DND-41 (cell line): ENCODE results near the gene TBC1D1.

Source experiments
- ATAC-seq: fragments of 200-7000 bp; cut with Tn5 transposase; 3 replicates; pipeline ENCODE4 v1.9.1; 2021; ENCODE audit warnings: low read depth; ENCODE audit not compliant: insufficient read depth
- DNase-seq: peaks from one replicate; pipeline ENCODE4 v3.0.0-alpha.2; 2020
- H2AFZ ChIP-seq: 2 replicates; pipeline ENCODE4 v1.6.0; 2012; ENCODE audit warnings: low read depth, low read length
- H3K27ac ChIP-seq: 2 replicates; pipeline ENCODE4 v1.5.1; 2012; ENCODE audit warnings: low read length, inconsistent platforms
- H3K27me3 ChIP-seq: fragments of 200-600 bp; sonication (generic); 2 replicates; pipeline ENCODE4 v1.6.0; 2012; ENCODE audit warnings: low read length, mild to moderate bottlenecking, inconsistent platforms; ENCODE audit not compliant: insufficient read depth, poor library complexity
- H3K36me3 ChIP-seq: 2 replicates; pipeline ENCODE4 v1.5.1; 2012; ENCODE audit warnings: low read length, inconsistent platforms; ENCODE audit not compliant: insufficient read depth
- H3K4me1 ChIP-seq: 2 replicates; pipeline ENCODE4 v1.5.1; 2012; ENCODE audit warnings: mild to moderate bottlenecking, low read length; ENCODE audit not compliant: insufficient read depth
- H3K4me2 ChIP-seq: 2 replicates; pipeline ENCODE4 v1.6.0; 2012; ENCODE audit warnings: mild to moderate bottlenecking, moderate library complexity, low read length, inconsistent platforms; ENCODE audit not compliant: insufficient read depth
- H3K4me3 ChIP-seq, 2 experiments: fragments of 200-600 bp in 1 of 2; shearing (Covaris generic) in 1 of 2; 2 replicates each; pipeline ENCODE4 v1.5.1; 2012 to 2016; ENCODE audit warnings: inconsistent platforms in 2 of 2, low read length in 2 of 2, mild to moderate bottlenecking in 2 of 2, low read depth in 1 of 2, moderate library complexity in 1 of 2
- H3K79me2 ChIP-seq: 2 replicates; pipeline ENCODE4 v1.6.0; 2012; ENCODE audit warnings: low read length, inconsistent platforms; ENCODE audit not compliant: insufficient read depth
- H3K9ac ChIP-seq: 2 replicates; pipeline ENCODE4 v1.6.0; 2012; ENCODE audit warnings: low read depth, mild to moderate bottlenecking, inconsistent platforms, low read length, moderate library complexity
- H3K9me3 ChIP-seq: 2 replicates; pipeline ENCODE4 v1.5.1; 2012; ENCODE audit warnings: low read length, moderate library complexity, mild to moderate bottlenecking, inconsistent platforms; ENCODE audit not compliant: insufficient read depth, severe bottlenecking
- H4K20me1 ChIP-seq: 2 replicates; pipeline ENCODE4 v1.6.0; 2012; ENCODE audit warnings: low read length; ENCODE audit not compliant: insufficient read depth
- EZH2 ChIP-seq: IDR thresholded peaks from 3 replicates; pipeline ENCODE4 v1.6.1; 2012; ENCODE audit warnings: borderline replicate concordance, low read depth, mild to moderate bottlenecking, moderate library complexity, low read length, inconsistent platforms; ENCODE audit not compliant: severe bottlenecking
- TF ChIP-seq, protein P1 (sequence below): IDR thresholded peaks from 2 replicates; pipeline ENCODE4 v1.5.1; 2012; ENCODE audit warnings: borderline replicate concordance, low read length, moderate library complexity, mild to moderate bottlenecking; ENCODE audit not compliant: poor library complexity, severe bottlenecking; ENCODE audit errors: extremely low read depth

Gene TBC1D1

DNA sequence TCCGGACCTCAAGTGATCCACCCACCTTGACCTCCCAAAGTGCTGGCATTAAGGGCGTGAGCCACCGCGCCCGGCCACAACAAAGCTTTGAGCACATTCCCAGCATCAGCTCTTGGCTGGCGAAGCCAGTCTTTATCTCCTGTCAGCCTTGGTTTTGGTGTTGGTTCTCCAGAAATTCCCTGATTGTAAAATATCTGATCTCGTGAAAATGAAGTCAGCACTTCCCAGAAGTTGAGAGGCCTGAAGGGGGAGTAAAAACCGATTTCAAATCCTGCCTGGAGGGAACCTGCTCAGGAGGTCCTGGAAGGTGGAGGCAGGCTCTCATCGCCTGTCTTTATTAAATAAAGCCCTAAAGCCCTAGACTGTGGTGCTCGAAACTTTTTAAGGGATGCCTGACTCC, 102.9 kb downstream of the TBC1D1 start:
- Histone ChIP-seq H4K20me1 (peaks cover 37% of the 10 kb centered on the region), H3K79me2 (peaks cover 52% of the 10 kb centered on the region), H2AFZ (no peak overlapping the region), H3K36me3 (no peaks in the 10 kb centered on the region), H3K27me3 (no peaks in the 10 kb centered on the region), H3K9me3 (no peaks in the 10 kb centered on the region), H3K4me2 (no peak overlapping the region), H3K9ac (no peak overlapping the region), H3K4me1 (no peaks in the 10 kb centered on the region), H3K27ac (no peak overlapping the region), H3K4me3 (no peak overlapping the region)
- ATAC-seq: no peak
- DNase-seq: no peak
- TF ChIP-seq, protein P1, sequence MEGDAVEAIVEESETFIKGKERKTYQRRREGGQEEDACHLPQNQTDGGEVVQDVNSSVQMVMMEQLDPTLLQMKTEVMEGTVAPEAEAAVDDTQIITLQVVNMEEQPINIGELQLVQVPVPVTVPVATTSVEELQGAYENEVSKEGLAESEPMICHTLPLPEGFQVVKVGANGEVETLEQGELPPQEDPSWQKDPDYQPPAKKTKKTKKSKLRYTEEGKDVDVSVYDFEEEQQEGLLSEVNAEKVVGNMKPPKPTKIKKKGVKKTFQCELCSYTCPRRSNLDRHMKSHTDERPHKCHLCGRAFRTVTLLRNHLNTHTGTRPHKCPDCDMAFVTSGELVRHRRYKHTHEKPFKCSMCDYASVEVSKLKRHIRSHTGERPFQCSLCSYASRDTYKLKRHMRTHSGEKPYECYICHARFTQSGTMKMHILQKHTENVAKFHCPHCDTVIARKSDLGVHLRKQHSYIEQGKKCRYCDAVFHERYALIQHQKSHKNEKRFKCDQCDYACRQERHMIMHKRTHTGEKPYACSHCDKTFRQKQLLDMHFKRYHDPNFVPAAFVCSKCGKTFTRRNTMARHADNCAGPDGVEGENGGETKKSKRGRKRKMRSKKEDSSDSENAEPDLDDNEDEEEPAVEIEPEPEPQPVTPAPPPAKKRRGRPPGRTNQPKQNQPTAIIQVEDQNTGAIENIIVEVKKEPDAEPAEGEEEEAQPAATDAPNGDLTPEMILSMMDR: no peak
- TF ChIP-seq EZH2: no peak

DNA sequence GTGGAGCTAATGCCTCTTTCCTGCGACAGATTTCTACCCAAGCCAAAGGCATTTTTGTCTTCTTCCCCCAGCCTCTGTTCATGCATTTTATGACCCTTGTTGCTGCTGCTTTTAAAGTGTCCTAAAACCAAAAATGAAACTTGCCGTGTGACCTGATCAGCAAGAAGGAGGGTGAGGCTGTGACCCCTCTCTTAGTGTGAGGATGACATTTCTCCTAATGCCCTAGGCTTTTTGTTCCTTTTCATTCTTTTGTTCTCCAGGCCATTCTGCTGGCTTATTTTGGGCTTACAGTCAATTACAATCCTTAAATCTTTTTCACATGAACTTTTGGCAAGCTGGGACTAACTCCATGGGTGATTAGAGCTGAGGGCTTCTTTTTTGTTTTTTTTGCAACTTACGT, 103.7 kb downstream of the TBC1D1 start:
- Histone ChIP-seq H3K4me1 (no peaks in the 10 kb centered on the region), H3K4me3 (no peak overlapping the region), H3K79me2 (peaks cover 51% of the 10 kb centered on the region), H3K36me3 (no peaks in the 10 kb centered on the region), H3K9ac (no peak overlapping the region), H3K4me2 (no peak overlapping the region), H4K20me1 (peaks cover 41% of the 10 kb centered on the region), H3K27me3 (no peaks in the 10 kb centered on the region), H3K9me3 (no peaks in the 10 kb centered on the region), H3K27ac (no peak overlapping the region), H2AFZ (no peak overlapping the region)
- peak; percentile 31; the same call in 1 of the 3 replicates for ATAC-seq
- DNase-seq: no peak
- no peak for TF ChIP-seq EZH2
- TF ChIP-seq, protein P1: no peak

DNA sequence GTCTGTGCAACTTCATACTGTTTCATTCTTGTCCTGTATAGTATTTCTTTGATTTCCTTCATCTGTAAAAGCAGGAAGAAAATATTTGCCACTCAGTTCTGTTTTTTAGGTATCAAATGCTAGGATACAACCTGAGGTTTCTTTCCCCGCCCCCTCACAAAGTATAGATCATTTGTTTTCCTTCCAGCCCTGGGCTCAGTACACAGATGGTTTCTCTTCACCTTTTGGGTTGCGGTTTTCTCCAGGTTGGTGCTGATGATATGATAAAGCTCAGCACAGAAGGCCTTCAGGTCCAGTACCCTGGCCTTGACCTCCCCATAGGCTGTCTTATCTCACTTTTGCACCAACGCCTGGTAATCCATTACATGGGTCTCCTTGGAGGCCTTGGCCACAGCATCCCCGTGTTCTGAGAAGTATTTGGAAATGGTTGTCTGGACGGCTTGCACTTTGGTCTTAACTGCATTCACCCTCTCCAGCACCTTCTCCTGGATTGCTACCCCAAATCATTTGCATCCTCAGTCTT, 104.5 kb downstream of the TBC1D1 start:
- Histone ChIP-seq H2AFZ (no peak overlapping the region), H3K9ac (no peak overlapping the region), H3K27ac (no peak overlapping the region), H3K79me2 (peaks cover 57% of the 10 kb centered on the region), H3K36me3 (no peaks in the 10 kb centered on the region), H3K27me3 (no peaks in the 10 kb centered on the region), H4K20me1 (peaks cover 45% of the 10 kb centered on the region), H3K4me3 (no peak overlapping the region), H3K4me1 (no peaks in the 10 kb centered on the region), H3K4me2 (no peak overlapping the region), H3K9me3 (no peaks in the 10 kb centered on the region)
- no peak for DNase-seq
- ATAC-seq: no peak
- TF ChIP-seq, protein P1: no peak
- no peak for TF ChIP-seq EZH2
